ENCODE data around the gene ZBTB16.

DNA sequence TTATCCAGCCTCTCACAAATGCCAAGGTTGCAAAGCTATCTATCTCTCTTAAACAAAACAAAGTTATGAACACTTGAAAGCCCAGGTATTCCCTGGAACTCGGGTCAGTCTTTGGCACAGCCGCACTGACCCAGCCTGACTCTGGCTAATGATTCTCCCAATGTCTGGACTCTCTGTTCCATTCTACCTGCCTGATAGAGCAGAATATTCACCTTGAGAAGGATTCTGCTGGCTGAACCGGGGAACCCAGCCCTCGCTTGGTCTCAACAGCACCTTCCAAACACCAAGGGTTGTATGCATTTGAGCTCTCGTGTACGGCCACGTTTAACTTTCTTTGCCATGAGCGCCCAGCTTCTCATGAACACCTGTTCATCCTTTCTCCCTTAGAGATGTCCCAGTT is 116.8 kb downstream of the ZBTB16 start:
- no peak for TF ChIP-seq CTCF (IDR thresholded peaks at IDR 0.05)
- TF ChIP-seq POLR2A (IDR thresholded peaks at IDR 0.05), result no peak

Data from testis (tissue), 2 donors.